GM18502 (cell line): ENCODE results near the gene GRID1.

ENCODE experiments used
- ATAC-seq: cut with Tn5 transposase; IDR thresholded peaks from one replicate; pipeline ENCODE4 v1.9.1; 2021; ENCODE audit warnings: mild to moderate bottlenecking; ENCODE audit not compliant: unreplicated experiment, poor library complexity

Gene GRID1

GRCh38 chr10:86258499-86258898 is 108.1 kb downstream of the GRID1 start:
- ATAC-seq, result no peak

- no peak for ATAC-seq
Measured at GRCh38 chr10:86257683-86258082, 108.9 kb downstream of the GRID1 start.

GRCh38 chr10:86256690-86257315 is 109.8 kb downstream of the GRID1 start:
- no peak for ATAC-seq

GRCh38 chr10:86255405-86256251 is 111.0 kb downstream of the GRID1 start:
- ATAC-seq, result no peak

- no peak for ATAC-seq
Measured at GRCh38 chr10:86254526-86255174, 111.9 kb downstream of the GRID1 start.

- no peak for ATAC-seq
Measured at GRCh38 chr10:86254081-86254480, 112.5 kb downstream of the GRID1 start.

- ATAC-seq, result no peak
Measured at GRCh38 chr10:86253091-86254072, 113.2 kb downstream of the GRID1 start.

GRCh38 chr10:86252556-86252955 is 114.0 kb downstream of the GRID1 start:
- ATAC-seq, result no peak

- ATAC-seq, result no peak
Measured at GRCh38 chr10:86252079-86252478, 114.5 kb downstream of the GRID1 start.

- no peak for ATAC-seq
Measured at GRCh38 chr10:86251426-86251825, 115.2 kb downstream of the GRID1 start.

GRCh38 chr10:86250399-86250798 is 116.2 kb downstream of the GRID1 start:
- ATAC-seq, result no peak

- no peak for ATAC-seq
Measured at GRCh38 chr10:86249794-86250193, 116.8 kb downstream of the GRID1 start.

- ATAC-seq, result no peak
Measured at GRCh38 chr10:86248062-86248461, 118.5 kb downstream of the GRID1 start.

GRCh38 chr10:86247588-86247987 is 119.0 kb downstream of the GRID1 start:
- ATAC-seq, result no peak

- ATAC-seq, result no peak
Measured at GRCh38 chr10:86247073-86247472, 119.5 kb downstream of the GRID1 start.

GRCh38 chr10:86246279-86246940 is 120.2 kb downstream of the GRID1 start:
- ATAC-seq, result no peak

- ATAC-seq, result no peak
Measured at GRCh38 chr10:86245015-86245394, 121.6 kb downstream of the GRID1 start.

GRCh38 chr10:86244297-86245014 is 122.1 kb downstream of the GRID1 start:
- no peak for ATAC-seq

GRCh38 chr10:86243651-86244155 is 122.9 kb downstream of the GRID1 start:
- ATAC-seq, result no peak
